Breast epithelium (tissue), 4 donors: ENCODE results near the gene C1QBP. TPM values are rescaled to one million over a fixed set of nuclear protein-coding genes. Genes with fewer than 3 reads are reported as not detected.

ENCODE experiments used
- DNase-seq, 2 donors: peaks; one replicate each; pipeline ENCODE4 v3.0.0-alpha.2; 2019; ENCODE audit warnings: low spot score in 2 of 2
- H3K27ac ChIP-seq, 2 donors: fragments of 200-600 bp; sonication (generic) in 1 of 2; one replicate each; pipeline ENCODE4 v1.5.1; 2016 to 2019; ENCODE audit warnings: mild to moderate bottlenecking in 1 of 2
- H3K27me3 ChIP-seq, 2 donors: fragments of 200-600 bp; sonication (generic) in 1 of 2; one replicate each; pipeline versions ENCODE4 v1.5.1 to v1.6.0; 2017 to 2019; ENCODE audit warnings: control low read depth in 1 of 2, mild to moderate bottlenecking in 1 of 2
- H3K36me3 ChIP-seq: fragments of 200-600 bp; one replicate; pipeline ENCODE4 v1.5.1; 2019
- H3K4me1 ChIP-seq, 2 donors: fragments of 200-600 bp; sonication (generic); one replicate each; pipeline ENCODE4 v1.5.1; 2016 to 2019; ENCODE audit warnings: control low read depth in 1 of 2
- H3K4me3 ChIP-seq, 3 donors: fragments of 200-600 bp; sonication (generic); 1 replicate in 2 of 3; 2 replicates in 1 of 3; pipeline ENCODE4 v1.5.1; 2016 to 2019; ENCODE audit warnings: mild to moderate bottlenecking in 3 of 3, moderate library complexity in 2 of 3
- H3K9me3 ChIP-seq, 2 donors: fragments of 200-600 bp; sonication (generic) in 1 of 2; one replicate each; pipeline ENCODE4 v1.5.1; 2016 to 2019; ENCODE audit warnings: control low read depth in 1 of 2
- POLR2A ChIP-seq: fragments of 450-650 bp; IDR thresholded peaks from one replicate; pipeline ENCODE4 v1.6.1; 2016; ENCODE audit warnings: antibody characterized with exemption, mild to moderate bottlenecking, moderate library complexity
- POLR2AphosphoS5 ChIP-seq, 3 donors: sonication (generic); formaldehyde crosslinking; IDR thresholded peaks; one replicate each; pipeline ENCODE4 v1.6.1; 2017; ENCODE audit warnings: antibody characterized with exemption in 3 of 3
- intact Hi-C: fragments of 100-400 bp; cut with DNase I; formaldehyde crosslinking; loops from one replicate; pipeline ENCODE4 v1.15.1; 2023; ENCODE audit warnings: low total_unique reads
- total RNA-seq, 3 donors: library from RNA; depleted of rRNA; stranded (reverse); fragments of >200 nt; gene quantifications; one replicate each; pipeline ENCODE4 v1.1.0, GENCODE V29; 2016
- TF ChIP-seq, protein P1 (sequence below), 3 donors: fragments of 450-650 bp; IDR thresholded peaks; one replicate each; pipeline ENCODE4 v1.5.1; 2016 to 2017; ENCODE audit warnings: antibody characterized with exemption in 3 of 3, mild to moderate bottlenecking in 3 of 3, moderate library complexity in 3 of 3

The C1QBP gene, protein sequence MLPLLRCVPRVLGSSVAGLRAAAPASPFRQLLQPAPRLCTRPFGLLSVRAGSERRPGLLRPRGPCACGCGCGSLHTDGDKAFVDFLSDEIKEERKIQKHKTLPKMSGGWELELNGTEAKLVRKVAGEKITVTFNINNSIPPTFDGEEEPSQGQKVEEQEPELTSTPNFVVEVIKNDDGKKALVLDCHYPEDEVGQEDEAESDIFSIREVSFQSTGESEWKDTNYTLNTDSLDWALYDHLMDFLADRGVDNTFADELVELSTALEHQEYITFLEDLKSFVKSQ
- total RNA-seq: 100 to 1,000 TPM in 1 of 3 donors, 10 to 100 TPM in 2; 59.0 to 109 (median 88.8) TPM

DNA sequence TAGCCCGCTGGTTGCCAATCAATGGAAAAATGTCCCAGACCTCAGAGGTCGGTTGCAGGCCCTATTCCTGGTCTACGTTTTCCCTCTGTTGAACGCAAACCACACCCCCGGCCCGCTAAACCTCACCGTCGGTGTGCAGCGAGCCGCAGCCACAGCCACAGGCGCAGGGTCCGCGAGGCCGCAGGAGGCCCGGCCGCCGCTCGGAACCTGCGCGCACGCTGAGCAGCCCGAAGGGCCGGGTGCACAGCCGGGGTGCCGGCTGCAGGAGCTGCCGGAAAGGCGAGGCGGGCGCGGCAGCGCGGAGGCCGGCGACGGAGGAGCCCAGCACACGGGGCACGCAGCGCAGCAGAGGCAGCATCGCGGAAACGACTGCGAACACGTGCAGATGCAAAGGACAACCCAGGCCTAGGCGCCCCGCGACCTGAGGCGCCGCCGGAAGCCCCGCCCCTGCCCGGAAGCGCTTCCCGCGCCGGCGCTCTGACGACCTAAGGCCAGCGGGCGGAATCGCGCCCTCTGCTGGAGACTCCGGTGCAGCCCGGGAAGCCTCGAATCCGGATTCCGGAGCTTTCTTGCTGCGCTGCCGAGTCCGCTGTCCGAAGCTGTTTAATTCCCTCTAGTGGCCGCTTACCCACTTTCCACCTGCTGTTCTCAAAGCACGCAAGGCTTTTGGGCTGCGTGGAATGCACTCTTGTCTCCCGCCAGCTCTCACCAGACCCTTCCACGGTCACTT lies at the start of gene C1QBP:
C1QBP (minus strand) TSS at position 440 of the 730 bp plus-strand sequence; CDS start at position 358, 82 bp downstream.
- H3K27ac ChIP-seq: peak within 1 kb of the TSS; percentile 79 to 83
- no peaks in the 10 kb centered on the region for H3K9me3 ChIP-seq
- intact Hi-C loops: loop anchor here (10.0 kb wide), 1 partner anchor 1614 kb away; no protein-coding TSS in a partner anchor
- TF ChIP-seq POLR2AphosphoS5 (IDR thresholded peaks at IDR 0.05): peak; percentile 42 to 63 (median 46)
- no peak for TF ChIP-seq POLR2A
- TF ChIP-seq, protein P1, sequence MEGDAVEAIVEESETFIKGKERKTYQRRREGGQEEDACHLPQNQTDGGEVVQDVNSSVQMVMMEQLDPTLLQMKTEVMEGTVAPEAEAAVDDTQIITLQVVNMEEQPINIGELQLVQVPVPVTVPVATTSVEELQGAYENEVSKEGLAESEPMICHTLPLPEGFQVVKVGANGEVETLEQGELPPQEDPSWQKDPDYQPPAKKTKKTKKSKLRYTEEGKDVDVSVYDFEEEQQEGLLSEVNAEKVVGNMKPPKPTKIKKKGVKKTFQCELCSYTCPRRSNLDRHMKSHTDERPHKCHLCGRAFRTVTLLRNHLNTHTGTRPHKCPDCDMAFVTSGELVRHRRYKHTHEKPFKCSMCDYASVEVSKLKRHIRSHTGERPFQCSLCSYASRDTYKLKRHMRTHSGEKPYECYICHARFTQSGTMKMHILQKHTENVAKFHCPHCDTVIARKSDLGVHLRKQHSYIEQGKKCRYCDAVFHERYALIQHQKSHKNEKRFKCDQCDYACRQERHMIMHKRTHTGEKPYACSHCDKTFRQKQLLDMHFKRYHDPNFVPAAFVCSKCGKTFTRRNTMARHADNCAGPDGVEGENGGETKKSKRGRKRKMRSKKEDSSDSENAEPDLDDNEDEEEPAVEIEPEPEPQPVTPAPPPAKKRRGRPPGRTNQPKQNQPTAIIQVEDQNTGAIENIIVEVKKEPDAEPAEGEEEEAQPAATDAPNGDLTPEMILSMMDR (IDR thresholded peaks at IDR 0.05): peak; percentile 95 to 99 (median 99)
- DNase-seq: peak; percentile 83 to 93
- H3K27me3 ChIP-seq: no peaks in the 10 kb centered on the region
- H3K4me3 ChIP-seq: peak within 1 kb of the TSS; percentile 64 to 85 (median 80)
- no peaks in the 10 kb centered on the region for H3K36me3 ChIP-seq
- peaks cover 0 to 10% of the 10 kb centered on the region in 2 donors for H3K4me1 ChIP-seq

DNA sequence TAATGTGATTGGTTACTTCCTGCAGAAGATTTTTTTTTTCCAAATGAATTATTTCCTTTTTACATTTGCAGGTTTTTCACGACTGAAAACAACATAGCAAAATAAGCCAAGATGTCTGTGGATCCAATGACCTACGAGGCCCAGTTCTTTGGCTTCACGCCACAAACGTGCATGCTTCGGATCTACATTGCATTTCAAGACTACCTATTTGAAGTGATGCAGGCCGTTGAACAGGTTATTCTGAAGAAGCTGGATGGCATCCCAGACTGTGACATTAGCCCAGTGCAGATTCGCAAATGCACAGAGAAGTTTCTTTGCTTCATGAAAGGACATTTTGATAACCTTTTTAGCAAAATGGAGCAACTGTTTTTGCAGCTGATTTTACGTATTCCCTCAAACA lies 49.8 kb upstream of the C1QBP start:
- intact Hi-C loops: no loop called here

DNA sequence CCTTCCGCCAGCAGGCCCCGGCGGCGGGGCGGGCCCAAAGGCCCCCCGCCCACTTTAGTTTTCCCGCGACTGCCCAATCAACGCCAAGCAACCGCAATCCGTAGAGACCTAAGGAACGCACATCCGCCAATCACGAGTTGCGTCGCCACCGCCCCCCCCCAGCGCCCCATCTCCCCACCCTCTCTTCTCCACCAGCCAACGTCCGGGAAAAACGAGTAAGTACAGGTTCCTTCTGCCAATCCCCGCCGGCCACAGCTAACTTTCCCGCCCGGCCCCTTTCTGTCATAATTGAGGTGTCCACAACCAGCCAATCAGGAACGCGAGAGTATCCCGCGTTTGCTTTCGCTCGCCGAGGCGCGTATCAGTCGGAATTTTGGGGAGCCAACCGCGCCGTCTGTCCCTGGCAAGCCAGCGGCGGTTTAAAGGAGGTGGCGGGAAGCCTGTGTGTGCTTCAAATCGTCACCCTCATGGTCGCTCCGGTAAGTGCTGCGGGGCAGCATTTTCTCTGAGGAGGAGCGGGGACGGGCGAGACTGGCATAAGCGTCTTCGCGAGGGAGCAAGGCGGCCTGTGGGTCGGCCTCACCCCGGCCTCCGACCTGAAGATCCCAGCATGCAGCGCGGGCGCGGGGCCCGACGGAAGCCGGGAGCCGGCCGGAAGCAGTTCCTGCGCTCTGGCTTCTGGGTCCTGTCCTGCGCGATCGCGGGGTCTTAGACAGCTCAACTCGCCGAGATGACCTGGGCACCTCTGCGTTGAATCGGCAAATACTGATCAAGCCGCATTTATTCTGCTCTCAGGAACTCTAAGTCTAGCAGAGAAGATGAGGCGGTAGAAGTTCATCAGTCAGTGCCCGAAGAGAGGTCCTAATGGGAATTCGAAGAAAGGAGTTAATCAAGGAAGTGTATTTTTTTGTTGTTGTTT lies 47.5 kb upstream of the C1QBP start, which contains the start of gene MIS12:
MIS12 (plus strand) TSS at position 361 of the 919 bp plus-strand sequence. CDS start 2,297 bp downstream, outside the sequence.
- peak within 1 kb of the TSS; percentile 78 to 97 (median 95) for H3K4me3 ChIP-seq
- H3K27me3 ChIP-seq: no peaks in the 10 kb centered on the region
- peaks cover 5 to 7% of the 10 kb centered on the region in 2 donors for H3K4me1 ChIP-seq
- intact Hi-C loops: no loop called here
- H3K9me3 ChIP-seq: no peaks in the 10 kb centered on the region
- DNase-seq: peak; percentile 99 to 100
- H3K36me3 ChIP-seq: no peaks in the 10 kb centered on the region
- peak within 1 kb of the TSS; percentile 98 to 99 for H3K27ac ChIP-seq
- TF ChIP-seq POLR2A (peak; percentile 78), POLR2AphosphoS5 (IDR thresholded peaks at IDR 0.05) (peak; percentile 93 to 95 (median 93))
- TF ChIP-seq, protein P1 (IDR thresholded peaks at IDR 0.05): no peak

More for the DNA sequence above, 49.8 kb upstream of the C1QBP start:
- TF ChIP-seq POLR2AphosphoS5 (IDR thresholded peaks at IDR 0.05) (no peak), POLR2A (no peak)
- TF ChIP-seq, protein P1 (IDR thresholded peaks at IDR 0.05): no peak
- Histone ChIP-seq H3K27ac (no peak overlapping the region), H3K4me3 (no peak overlapping the region), H3K4me1 (peaks cover 5 to 7% of the 10 kb centered on the region in 2 donors), H3K27me3 (no peaks in the 10 kb centered on the region), H3K36me3 (no peaks in the 10 kb centered on the region), H3K9me3 (no peaks in the 10 kb centered on the region)
- no peak for DNase-seq

DNA sequence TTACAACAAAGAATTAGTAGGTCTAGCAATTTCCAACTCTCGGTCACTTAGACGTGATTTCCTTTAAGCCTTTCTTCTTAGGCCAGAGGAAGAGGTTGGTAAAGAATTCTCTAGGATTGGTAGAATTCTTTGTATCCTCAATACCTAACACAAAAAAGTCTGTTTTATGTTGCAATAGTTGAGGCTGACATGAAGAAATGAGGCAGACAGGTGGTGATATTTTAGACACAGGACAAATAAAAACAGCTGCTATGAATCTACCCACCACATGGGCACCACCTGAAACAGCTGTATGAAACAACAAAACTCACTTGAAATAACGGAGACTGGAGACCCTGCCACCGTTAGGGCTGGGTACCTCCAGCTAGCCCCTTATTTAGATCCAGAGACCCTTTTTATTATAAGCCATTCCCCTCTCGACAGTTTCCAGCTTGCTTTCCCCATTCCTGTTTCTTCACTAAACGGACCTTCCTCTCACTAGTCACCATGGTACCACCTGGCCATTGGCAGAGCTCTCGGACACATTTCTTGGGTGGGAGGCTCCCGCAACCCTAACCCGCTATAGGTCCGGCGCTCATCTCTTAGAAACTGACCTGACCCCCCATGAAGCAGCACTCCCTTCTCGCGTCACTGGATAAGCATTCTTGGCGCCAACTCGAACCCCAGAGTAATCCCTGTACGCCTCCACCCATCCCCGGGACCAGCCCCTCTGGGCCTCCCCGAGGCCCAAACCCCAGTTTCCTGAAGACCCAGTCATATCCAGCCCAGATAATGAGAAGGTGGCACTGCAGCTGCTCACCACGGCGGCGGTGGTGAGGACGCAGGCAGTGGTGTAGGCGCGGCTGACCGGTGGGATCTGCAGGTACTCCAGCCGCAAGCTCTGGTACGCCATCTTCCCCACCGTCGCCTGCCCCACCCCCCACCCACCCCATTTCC lies 46.6 kb upstream of the C1QBP start, which contains the start of gene DERL2:
DERL2 (minus strand) TSS at position 909 of the 936 bp plus-strand sequence; CDS start at position 892, 17 bp downstream.
- Histone ChIP-seq H3K9me3 (no peaks in the 10 kb centered on the region), H3K4me1 (peaks cover 5 to 7% of the 10 kb centered on the region in 2 donors), H3K27ac (peak within 1 kb of the TSS; percentile 98 to 99), H3K36me3 (no peaks in the 10 kb centered on the region), H3K27me3 (no peaks in the 10 kb centered on the region), H3K4me3 (peak within 1 kb of the TSS; percentile 78 to 97 (median 95))
- TF ChIP-seq POLR2AphosphoS5 (IDR thresholded peaks at IDR 0.05) (peak in 2 of 3 donors; percentile 8 to 22), POLR2A (peak; percentile 63)
- TF ChIP-seq, protein P1 (IDR thresholded peaks at IDR 0.05): peak in 1 of 3 donors; percentile 12
- intact Hi-C loops: no loop called here
- DNase-seq: no peak
